ENCODE results near the gene TBX4. TPM values are rescaled to one million over a fixed set of nuclear protein-coding genes. Genes with fewer than 3 reads are reported as not detected.

The TBX4 gene
- total and polyA plus RNA-seq, 2 donors from 2014 or later, result not detected

DNA sequence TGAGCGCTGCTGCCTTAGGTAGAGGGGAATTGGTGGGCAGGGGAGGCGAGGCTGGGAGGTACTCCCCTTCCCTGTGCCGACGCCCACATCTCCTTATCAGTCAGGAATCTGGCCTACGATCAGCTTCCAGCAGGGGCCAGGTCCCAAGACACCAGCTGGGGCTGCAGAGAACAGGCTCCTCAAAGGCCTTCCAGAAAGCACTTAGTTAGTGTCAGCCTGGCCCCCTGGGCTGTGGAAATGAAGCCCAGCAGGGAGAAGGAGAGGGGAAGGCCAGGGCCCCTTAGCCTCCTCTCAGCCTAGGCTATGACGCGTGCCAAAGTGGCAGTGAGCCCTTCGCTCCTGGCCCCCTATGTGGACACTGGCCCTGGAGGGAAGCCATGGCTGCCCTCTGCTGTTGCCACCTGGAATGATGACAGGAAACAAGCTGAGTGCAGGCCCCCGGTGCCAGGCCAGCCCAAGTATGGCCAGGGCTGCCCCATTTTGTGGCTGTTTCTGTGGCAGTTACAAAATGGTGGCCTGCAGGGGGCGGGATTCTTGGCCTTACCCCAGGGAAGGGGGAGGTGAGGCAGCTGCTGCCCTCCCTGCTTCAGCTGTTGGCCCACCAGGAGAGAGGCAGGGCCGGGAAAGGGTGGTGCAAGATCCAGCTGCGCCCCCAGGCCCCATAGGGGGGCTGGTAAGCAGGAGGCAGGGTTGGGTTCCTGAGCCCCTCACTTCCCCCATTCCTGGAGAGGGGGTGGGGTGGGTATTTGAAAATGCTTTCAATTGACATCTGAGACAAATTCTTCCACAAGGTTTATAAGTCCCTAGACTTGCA, 11.3 kb downstream of the TBX4 start:
- Histone ChIP-seq H3K4me1 (ENCODE audit: control insufficient read depth in 2 of 3, insufficient read depth in 2 of 3, low read depth in 1 of 3, low read length in 3 of 3) (no peaks in the 10 kb centered on the region), H3K27ac (ENCODE audit: low read depth in 2 of 2, low read length in 2 of 2) (no peak overlapping the region), H3K36me3 (ENCODE audit: control insufficient read depth in 2 of 3, insufficient read depth in 3 of 3, low read length in 3 of 3) (no peaks in the 10 kb centered on the region), H3K9me3 (ENCODE audit: control insufficient read depth in 2 of 3, insufficient read depth in 1 of 3, low read length in 3 of 3) (peaks cover 0 to 2% (median 0%) of the 10 kb centered on the region in 3 donors), H3K27me3 (ENCODE audit: control insufficient read depth, insufficient read depth, low read length) (peaks cover 34% of the 10 kb centered on the region), H3K4me3 (ENCODE audit: low read length in 3 of 3) (no peak overlapping the region), H3K9ac (ENCODE audit: low read length in 3 of 3) (no peak overlapping the region)
- intact Hi-C loops (cut with DNase I), result no loop called here
- DNase-seq, result peak in 1 of 5 donors; percentile 38
- FAIRE-seq, result no peak
- TF ChIP-seq, protein P1, sequence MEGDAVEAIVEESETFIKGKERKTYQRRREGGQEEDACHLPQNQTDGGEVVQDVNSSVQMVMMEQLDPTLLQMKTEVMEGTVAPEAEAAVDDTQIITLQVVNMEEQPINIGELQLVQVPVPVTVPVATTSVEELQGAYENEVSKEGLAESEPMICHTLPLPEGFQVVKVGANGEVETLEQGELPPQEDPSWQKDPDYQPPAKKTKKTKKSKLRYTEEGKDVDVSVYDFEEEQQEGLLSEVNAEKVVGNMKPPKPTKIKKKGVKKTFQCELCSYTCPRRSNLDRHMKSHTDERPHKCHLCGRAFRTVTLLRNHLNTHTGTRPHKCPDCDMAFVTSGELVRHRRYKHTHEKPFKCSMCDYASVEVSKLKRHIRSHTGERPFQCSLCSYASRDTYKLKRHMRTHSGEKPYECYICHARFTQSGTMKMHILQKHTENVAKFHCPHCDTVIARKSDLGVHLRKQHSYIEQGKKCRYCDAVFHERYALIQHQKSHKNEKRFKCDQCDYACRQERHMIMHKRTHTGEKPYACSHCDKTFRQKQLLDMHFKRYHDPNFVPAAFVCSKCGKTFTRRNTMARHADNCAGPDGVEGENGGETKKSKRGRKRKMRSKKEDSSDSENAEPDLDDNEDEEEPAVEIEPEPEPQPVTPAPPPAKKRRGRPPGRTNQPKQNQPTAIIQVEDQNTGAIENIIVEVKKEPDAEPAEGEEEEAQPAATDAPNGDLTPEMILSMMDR (IDR thresholded peaks at IDR 0.05; ENCODE audit: borderline replicate concordance, extremely low read depth, insufficient read depth), result no peak

DNA sequence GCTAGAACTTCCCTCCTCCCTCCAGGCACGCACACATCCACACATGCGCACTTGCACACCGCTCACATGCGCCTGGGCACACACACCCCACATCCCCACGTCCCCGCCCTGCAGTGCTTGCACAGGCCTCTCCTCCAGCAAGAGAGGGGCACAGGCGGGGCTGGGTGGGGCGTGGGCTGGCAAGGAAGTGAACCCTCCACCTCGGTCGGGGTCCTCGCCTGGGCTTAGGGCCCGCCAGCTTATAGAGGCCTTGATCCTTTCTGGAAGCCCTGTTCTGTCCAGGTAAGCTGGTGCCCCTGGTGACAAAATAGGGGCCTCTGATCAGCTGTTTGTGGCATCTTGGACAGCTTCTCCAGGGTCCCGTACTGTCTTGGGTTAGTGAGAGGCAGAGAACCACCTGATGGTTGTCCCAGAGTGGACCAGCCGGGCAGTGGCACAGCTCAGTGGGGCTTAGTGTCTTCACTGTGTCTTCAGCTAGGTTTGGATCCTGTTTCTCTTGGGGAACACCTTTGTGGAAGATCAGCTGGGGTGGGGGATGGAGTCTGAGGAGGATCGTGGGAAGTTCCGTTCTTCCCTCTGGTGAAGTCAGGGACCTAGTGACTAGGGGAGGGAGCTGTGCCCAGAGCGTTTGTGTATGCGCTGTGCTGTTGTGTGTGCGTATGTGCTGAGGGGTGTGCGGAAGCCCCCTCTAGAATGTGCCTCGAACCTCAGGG, 12.1 kb downstream of the TBX4 start:
- peaks cover 26% of the 10 kb centered on the region for H3K27me3 ChIP-seq (ENCODE audit: control insufficient read depth, insufficient read depth, low read length)
- no peak overlapping the region for H3K27ac ChIP-seq (ENCODE audit: low read depth in 2 of 2, low read length in 2 of 2)
- FAIRE-seq (no peak), DNase-seq (peak in 2 of 5 donors; percentile 21 to 39)
- no peak overlapping the region for H3K9ac ChIP-seq (ENCODE audit: low read length in 3 of 3)
- H3K4me1 ChIP-seq (ENCODE audit: control insufficient read depth in 2 of 3, insufficient read depth in 2 of 3, low read depth in 1 of 3, low read length in 3 of 3), result no peaks in the 10 kb centered on the region
- H3K4me3 ChIP-seq (ENCODE audit: low read length in 3 of 3), result no peak overlapping the region
- no peaks in the 10 kb centered on the region for H3K36me3 ChIP-seq (ENCODE audit: control insufficient read depth in 2 of 3, insufficient read depth in 3 of 3, low read length in 3 of 3)
- intact Hi-C loops (cut with DNase I), result no loop called here
- TF ChIP-seq, protein P1 (IDR thresholded peaks at IDR 0.05; ENCODE audit: borderline replicate concordance, extremely low read depth, insufficient read depth), result no peak
- peaks cover 0 to 2% (median 0%) of the 10 kb centered on the region in 3 donors for H3K9me3 ChIP-seq (ENCODE audit: control insufficient read depth in 2 of 3, insufficient read depth in 1 of 3, low read length in 3 of 3)

DNA sequence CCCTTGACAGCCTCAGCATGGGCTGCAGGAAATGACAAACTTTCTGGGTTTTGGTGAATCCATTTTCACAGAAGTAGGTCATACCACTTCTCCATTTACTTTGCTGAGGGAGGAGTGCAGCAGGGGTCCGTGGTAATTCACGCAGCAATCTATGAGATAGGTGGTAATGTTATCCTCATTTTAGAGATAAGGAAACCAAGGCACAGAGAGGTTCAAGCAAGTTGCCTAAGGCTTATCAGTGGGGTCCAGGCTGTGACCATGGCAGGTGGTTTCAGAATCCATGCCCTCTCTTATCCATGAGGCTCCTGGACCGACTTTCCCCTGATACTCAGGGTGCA, 12.6 kb downstream of the TBX4 start:
- TF ChIP-seq, protein P1 (IDR thresholded peaks at IDR 0.05; ENCODE audit: borderline replicate concordance, extremely low read depth, insufficient read depth), result no peak
- DNase-seq (no peak), FAIRE-seq (no peak)
- no peaks in the 10 kb centered on the region for H3K4me1 ChIP-seq (ENCODE audit: control insufficient read depth in 2 of 3, insufficient read depth in 2 of 3, low read depth in 1 of 3, low read length in 3 of 3)
- no peak overlapping the region for H3K27ac ChIP-seq (ENCODE audit: low read depth in 2 of 2, low read length in 2 of 2)
- H3K9ac ChIP-seq (ENCODE audit: low read length in 3 of 3), result no peak overlapping the region
- intact Hi-C loops (cut with DNase I), result no loop called here
- H3K9me3 ChIP-seq (ENCODE audit: control insufficient read depth in 2 of 3, insufficient read depth in 1 of 3, low read length in 3 of 3), result peaks cover 0 to 2% (median 0%) of the 10 kb centered on the region in 3 donors
- peaks cover 22% of the 10 kb centered on the region for H3K27me3 ChIP-seq (ENCODE audit: control insufficient read depth, insufficient read depth, low read length)
- H3K4me3 ChIP-seq (ENCODE audit: low read length in 3 of 3), result no peak overlapping the region
- H3K36me3 ChIP-seq (ENCODE audit: control insufficient read depth in 2 of 3, insufficient read depth in 3 of 3, low read length in 3 of 3), result no peaks in the 10 kb centered on the region
